ENCODE data around the gene KIF2C. TPM values are rescaled to one million over a fixed set of nuclear protein-coding genes. Genes with fewer than 3 reads are reported as not detected.

Gene KIF2C
- total and polyA plus RNA-seq, 9 of the 15 experiments (the other 6 are each of a cell fraction or from before 2014, with no cell fraction given) = 84.9 to 226 (median 169) TPM

DNA sequence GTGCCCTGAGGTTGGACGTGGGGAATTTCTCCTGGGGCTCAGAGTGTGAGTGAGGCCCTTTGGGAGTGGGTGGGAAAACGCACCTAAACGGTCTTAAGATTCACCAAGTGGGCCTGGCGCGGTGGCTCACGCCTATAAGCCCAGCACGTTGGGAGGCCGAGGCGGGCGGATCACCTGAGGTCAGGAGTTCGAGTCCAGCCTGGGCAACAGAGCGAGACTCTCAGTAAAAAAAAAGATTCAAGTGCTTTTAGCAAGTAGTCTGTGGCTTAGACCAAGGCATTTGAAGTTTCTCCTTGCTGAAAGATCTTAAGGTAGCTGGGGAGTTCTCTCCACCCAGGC lies 37.1 kb downstream of the KIF2C start (continued):
- TF ChIP-seq ZNF12 (CRISPR knock-in tag; IDR thresholded peaks at IDR 0.05) (no peak), MLLT1 (IDR thresholded peaks at IDR 0.05) (peak in 1 of 2 experiments; percentile 38; a peak in 1 of 4 replicates), TEAD1 (CRISPR knock-in tag; IDR thresholded peaks at IDR 0.05) (0 out of 4 replicates have a peak, but pooled peaks of 1 of the 2 experiments have one; percentile 5), ATF7 (IDR thresholded peaks at IDR 0.05) (no peak), PML (IDR thresholded peaks at IDR 0.05; ENCODE audit: low read length) (0 out of 2 replicates have a peak, but pooled peaks have one; percentile 14), CREB1 (IDR thresholded peaks at IDR 0.05) (0 out of 2 replicates have a peak, but pooled peaks have one; percentile 13), CREB1 (CRISPR knock-in tag; IDR thresholded peaks at IDR 0.05) (no peak; the same call in 1 of the 2 replicates), FOXK1 (CRISPR knock-in tag; IDR thresholded peaks at IDR 0.05; ENCODE audit: borderline replicate concordance) (0 out of 2 replicates have a peak, but pooled peaks have one; percentile 5)
- TF ChIP-seq, protein P1, sequence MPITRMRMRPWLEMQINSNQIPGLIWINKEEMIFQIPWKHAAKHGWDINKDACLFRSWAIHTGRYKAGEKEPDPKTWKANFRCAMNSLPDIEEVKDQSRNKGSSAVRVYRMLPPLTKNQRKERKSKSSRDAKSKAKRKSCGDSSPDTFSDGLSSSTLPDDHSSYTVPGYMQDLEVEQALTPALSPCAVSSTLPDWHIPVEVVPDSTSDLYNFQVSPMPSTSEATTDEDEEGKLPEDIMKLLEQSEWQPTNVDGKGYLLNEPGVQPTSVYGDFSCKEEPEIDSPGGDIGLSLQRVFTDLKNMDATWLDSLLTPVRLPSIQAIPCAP (CRISPR knock-in tag; IDR thresholded peaks at IDR 0.05; ENCODE audit: borderline replicate concordance) = no peak
- TF ChIP-seq, protein P2, sequence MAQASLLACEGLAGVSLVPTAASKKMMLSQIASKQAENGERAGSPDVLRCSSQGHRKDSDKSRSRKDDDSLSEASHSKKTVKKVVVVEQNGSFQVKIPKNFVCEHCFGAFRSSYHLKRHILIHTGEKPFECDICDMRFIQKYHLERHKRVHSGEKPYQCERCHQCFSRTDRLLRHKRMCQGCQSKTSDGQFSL (CRISPR knock-in tag; IDR thresholded peaks at IDR 0.05) = no peak
- TF ChIP-seq, protein P2 (tag; IDR thresholded peaks at IDR 0.05) = 0 out of 4 replicates have a peak, but pooled peaks of 1 of the 2 experiments have one; percentile 40

All from K562 (cell line).